Astrocyte of the spinal cord (primary cell): ENCODE measurements around the gene CYP19A1.

Experiments used
- DNase-seq: peaks from one replicate; pipeline ENCODE4 v3.0.0; 2011; ENCODE audit warnings: low read depth, low spot score
- H3K4me3 ChIP-seq: 2 replicates; pipeline ENCODE4 v1.5.1; 2011; ENCODE audit warnings: low read depth, mild to moderate bottlenecking, low read length, moderate library complexity
- in situ Hi-C: cut with HindIII; loops from 2 replicates; pipeline ENCODE4 v1.10.0; 2017; ENCODE audit warnings: low sequenced_read_pairs
- TF ChIP-seq, protein P1 (sequence below): IDR thresholded peaks from 2 replicates; pipeline ENCODE4 v1.5.1; 2012; ENCODE audit warnings: low read depth, mild to moderate bottlenecking, low read length, inconsistent platforms

CYP19A1 gene

DNA sequence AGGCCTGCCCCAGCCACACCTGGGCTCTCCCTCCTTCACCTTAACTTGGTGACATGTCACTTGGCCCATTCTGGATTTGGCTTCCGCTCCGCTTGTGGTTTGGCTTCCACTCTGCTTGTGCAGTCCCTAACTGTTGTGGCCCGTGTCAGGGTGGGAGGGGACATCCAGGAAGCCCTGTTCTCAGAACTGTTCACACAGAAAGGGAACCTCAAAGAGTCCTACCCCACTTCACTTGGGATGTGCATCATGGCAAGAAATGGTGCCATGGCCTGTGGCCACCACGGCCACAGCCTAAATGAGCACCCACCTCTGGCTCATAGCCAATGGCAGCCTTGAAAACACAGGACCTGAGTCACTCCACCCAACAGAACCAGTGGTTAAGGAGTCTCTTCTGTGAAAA lies 63.4 kb downstream of the CYP19A1 start:
- TF ChIP-seq, protein P1, sequence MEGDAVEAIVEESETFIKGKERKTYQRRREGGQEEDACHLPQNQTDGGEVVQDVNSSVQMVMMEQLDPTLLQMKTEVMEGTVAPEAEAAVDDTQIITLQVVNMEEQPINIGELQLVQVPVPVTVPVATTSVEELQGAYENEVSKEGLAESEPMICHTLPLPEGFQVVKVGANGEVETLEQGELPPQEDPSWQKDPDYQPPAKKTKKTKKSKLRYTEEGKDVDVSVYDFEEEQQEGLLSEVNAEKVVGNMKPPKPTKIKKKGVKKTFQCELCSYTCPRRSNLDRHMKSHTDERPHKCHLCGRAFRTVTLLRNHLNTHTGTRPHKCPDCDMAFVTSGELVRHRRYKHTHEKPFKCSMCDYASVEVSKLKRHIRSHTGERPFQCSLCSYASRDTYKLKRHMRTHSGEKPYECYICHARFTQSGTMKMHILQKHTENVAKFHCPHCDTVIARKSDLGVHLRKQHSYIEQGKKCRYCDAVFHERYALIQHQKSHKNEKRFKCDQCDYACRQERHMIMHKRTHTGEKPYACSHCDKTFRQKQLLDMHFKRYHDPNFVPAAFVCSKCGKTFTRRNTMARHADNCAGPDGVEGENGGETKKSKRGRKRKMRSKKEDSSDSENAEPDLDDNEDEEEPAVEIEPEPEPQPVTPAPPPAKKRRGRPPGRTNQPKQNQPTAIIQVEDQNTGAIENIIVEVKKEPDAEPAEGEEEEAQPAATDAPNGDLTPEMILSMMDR: no peak
- in situ Hi-C loops: no loop called here
- H3K4me3 ChIP-seq: no peak overlapping the region
- DNase-seq: no peak

DNA sequence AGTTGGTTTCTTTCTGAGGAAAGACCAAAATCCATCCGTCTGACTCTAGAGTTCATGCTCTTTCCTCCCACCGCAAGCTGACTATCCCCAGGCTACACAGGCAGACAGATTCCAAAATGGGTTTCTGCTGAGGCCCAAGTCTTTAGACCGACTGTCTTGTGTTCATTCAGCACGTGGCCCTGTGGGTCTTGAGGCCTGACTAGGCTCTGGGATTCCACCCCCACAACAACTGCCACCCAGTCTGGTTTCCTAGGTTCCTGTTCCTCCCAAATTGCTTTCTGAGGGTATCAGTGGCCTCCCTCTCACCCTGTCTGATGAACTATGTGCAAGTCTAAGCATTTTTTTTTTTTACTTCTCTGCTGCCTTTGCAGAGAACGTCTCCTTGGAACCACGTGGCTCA lies 67.7 kb downstream of the CYP19A1 start:
- H3K4me3 ChIP-seq: no peak overlapping the region
- no peak for DNase-seq
- TF ChIP-seq, protein P1: no peak
- in situ Hi-C loops: no loop called here

DNA sequence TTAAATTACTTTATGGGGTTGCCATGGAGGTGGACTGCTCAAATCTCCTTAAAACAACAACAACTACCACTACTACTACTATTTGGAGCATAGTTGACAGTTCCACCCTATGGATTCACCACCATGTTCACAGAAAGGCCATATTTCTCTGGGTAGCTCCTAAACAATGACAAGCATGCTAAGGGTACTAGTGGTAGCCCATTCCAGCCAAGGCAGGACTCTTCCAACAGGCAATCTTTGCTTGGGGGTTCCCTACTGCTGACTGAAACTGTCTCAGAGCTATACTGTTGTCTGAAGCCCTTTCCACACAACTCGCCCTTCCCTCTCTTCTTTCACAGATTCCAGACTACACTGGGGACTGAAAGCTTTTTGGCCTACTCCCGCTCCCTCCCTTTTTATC lies 68.9 kb downstream of the CYP19A1 start:
- in situ Hi-C loops: no loop called here
- no peak for DNase-seq
- H3K4me3 ChIP-seq: no peak overlapping the region
- TF ChIP-seq, protein P1: no peak

DNA sequence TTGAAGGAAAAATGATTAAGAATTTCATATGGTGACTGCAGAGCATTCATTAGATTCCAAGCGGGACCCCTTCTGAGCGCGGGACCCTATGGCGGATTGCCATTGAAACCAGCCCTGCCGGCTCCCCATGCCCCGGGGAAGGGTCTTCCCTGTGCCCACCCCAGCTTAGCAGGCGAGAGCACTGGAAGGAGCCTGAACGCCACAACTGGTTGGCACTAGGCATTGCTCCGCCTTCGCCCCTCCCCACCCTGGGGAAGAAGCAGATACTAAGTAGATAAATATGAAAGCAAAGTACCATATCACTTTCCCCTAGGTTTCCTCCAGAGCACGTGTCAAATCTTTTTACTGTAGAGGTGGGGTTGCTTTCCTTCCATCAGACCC lies 70.7 kb downstream of the CYP19A1 start:
- TF ChIP-seq, protein P1: no peak
- peak overlapping the region; percentile 38 for H3K4me3 ChIP-seq
- in situ Hi-C loops: no loop called here
- no peak for DNase-seq

DNA sequence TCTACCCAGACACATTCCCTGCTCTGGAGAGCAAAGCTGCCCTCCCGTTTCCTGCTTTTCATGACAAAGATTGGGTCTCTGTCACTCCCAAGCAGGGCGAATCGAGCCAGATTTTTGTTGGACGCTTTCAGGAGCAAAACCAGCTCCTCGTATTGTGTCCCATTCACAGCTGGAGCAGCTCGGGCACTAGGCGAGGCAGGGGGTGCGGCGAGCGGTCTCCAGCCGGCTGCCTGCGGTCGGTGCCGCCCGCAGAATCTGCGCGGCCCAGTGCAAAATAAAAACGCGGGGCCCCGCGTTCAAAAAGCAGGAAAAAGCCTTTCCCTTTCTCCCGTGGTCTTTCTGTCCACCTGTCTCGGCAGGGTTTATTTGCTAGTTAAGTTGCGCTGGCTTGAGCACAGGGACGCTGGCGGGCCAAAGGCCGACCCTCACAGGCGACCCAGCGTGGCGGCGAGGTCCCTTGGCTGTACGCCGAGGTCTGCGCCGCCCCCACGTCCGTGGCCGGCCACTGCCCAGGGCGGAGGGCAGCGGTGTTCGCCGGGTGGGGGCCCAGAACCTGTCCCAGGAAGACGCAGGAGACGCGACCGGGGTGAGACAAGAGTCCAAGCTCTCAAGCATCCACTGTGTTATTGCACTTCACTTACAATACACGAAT lies 71.2 kb downstream of the CYP19A1 start:
- peak; percentile 15 for DNase-seq
- in situ Hi-C loops: no loop called here
- TF ChIP-seq, protein P1: no peak
- H3K4me3 ChIP-seq: peak overlapping the region; percentile 38

DNA sequence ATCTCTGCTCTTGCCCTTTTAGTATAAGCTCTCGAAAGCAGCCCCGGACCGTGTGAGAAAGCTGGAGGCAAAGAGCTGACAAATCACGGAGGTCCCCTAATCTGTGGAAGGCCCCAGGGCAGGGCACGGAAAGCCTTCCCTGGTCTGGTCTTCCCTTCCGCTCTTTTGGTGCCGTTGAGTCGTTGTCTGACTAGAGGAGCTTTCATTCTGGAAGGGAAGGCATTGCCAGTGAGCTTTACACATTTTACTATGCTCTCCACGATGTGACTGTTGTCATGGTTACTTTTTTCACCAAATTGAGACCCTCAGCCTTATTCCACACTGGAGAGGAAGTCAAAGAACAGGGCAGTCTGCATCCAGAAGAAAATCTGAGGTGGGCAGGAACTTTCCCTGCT lies 71.7 kb downstream of the CYP19A1 start:
- DNase-seq: no peak
- peak overlapping the region; percentile 38 for H3K4me3 ChIP-seq
- TF ChIP-seq, protein P1: no peak
- in situ Hi-C loops: no loop called here
